Measurements from ENCODE around the gene OR2F2. TPM values are rescaled to one million over a fixed set of nuclear protein-coding genes. Genes with fewer than 3 reads are reported as not detected.

OR2F2 gene
- polyA plus RNA-seq, 3 donors = not detected

DNA sequence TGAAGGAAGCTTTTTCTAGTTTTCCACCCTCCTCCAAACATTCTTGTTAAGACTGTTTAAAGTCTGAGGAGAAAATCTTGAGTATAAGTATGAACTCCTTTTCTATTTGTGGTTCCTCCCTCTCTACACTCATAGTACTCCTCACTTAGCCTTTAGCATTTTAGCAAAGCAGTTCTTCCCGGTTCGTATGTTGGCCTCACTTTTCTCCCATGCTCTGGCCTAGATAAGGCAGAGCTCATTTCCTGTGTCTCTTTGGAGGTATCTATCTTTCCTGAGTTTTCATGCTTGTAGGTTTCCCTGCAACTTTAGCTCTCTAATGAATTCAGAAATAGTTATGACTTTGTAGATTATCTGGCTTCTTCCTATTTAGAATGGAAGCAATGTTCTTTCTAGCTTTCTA lies 13.7 kb downstream of the OR2F2 start:
- H3K27ac Mint-ChIP-seq = no peak overlapping the region
- TF ChIP-seq, protein P1, sequence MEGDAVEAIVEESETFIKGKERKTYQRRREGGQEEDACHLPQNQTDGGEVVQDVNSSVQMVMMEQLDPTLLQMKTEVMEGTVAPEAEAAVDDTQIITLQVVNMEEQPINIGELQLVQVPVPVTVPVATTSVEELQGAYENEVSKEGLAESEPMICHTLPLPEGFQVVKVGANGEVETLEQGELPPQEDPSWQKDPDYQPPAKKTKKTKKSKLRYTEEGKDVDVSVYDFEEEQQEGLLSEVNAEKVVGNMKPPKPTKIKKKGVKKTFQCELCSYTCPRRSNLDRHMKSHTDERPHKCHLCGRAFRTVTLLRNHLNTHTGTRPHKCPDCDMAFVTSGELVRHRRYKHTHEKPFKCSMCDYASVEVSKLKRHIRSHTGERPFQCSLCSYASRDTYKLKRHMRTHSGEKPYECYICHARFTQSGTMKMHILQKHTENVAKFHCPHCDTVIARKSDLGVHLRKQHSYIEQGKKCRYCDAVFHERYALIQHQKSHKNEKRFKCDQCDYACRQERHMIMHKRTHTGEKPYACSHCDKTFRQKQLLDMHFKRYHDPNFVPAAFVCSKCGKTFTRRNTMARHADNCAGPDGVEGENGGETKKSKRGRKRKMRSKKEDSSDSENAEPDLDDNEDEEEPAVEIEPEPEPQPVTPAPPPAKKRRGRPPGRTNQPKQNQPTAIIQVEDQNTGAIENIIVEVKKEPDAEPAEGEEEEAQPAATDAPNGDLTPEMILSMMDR (IDR thresholded peaks at IDR 0.05) = no peak
- no peak overlapping the region for H3K4me2 ChIP-seq (replicated peaks; ENCODE audit: extremely low read depth, low read length, poor library complexity, severe bottlenecking)
- DNase-seq = no peak
- no peak overlapping the region for H3K4me3 ChIP-seq (replicated peaks in 1 of 3; ENCODE audit: low read depth in 2 of 3, low read length in 3 of 3)
- H2AFZ ChIP-seq (ENCODE audit: insufficient read depth, low read depth, low read length, poor library complexity, severe bottlenecking) = no peak overlapping the region
- H3K4me1 ChIP-seq (ENCODE audit: control insufficient read depth in 1 of 2, insufficient read depth in 2 of 2, low read length in 2 of 2) = no peaks in the 10 kb centered on the region
- H3K9ac ChIP-seq (ENCODE audit: insufficient read depth, low read length, poor library complexity, severe bottlenecking) = no peak overlapping the region
- peaks cover 0 to 11% (median 7%) of the 10 kb centered on the region in 7 donors for H3K9me3 Mint-ChIP-seq
- peaks cover 0 to 1% (median 0%) of the 10 kb centered on the region in 3 donors for H3K27me3 Mint-ChIP-seq (ENCODE audit: low read depth in 3 of 3)
- intact Hi-C loops (cut with micrococcal nuclease) = no loop called here
- no peaks in the 10 kb centered on the region for H3K36me3 ChIP-seq (replicated peaks in 1 of 2; ENCODE audit: control insufficient read depth in 1 of 2, insufficient read depth in 2 of 2, low read length in 2 of 2)
- no peak overlapping the region for H3K4me3 Mint-ChIP-seq
- H3K36me3 Mint-ChIP-seq = no peaks in the 10 kb centered on the region
- H4K20me1 ChIP-seq (ENCODE audit: insufficient read depth, low read length) = no peaks in the 10 kb centered on the region
- no peaks in the 10 kb centered on the region for H3K79me2 ChIP-seq (ENCODE audit: insufficient read depth, low read length)
- no CpG with 5 or more reads among the region's 2 CpGs for WGBS (ENCODE audit: insufficient coverage)
- H3K4me1 Mint-ChIP-seq = no peaks in the 10 kb centered on the region
- no peak overlapping the region for H3K27ac ChIP-seq (ENCODE audit: low read depth in 1 of 2, low read length in 2 of 2)
- no peaks in the 10 kb centered on the region for H3K9me3 ChIP-seq (replicated peaks in 1 of 2; ENCODE audit: control insufficient read depth in 1 of 2, insufficient read depth in 1 of 2, low read length in 2 of 2)
- H3K27me3 ChIP-seq (ENCODE audit: control insufficient read depth in 2 of 2, insufficient read depth in 2 of 2, low read length in 2 of 2) = no peaks in the 10 kb centered on the region

DNA sequence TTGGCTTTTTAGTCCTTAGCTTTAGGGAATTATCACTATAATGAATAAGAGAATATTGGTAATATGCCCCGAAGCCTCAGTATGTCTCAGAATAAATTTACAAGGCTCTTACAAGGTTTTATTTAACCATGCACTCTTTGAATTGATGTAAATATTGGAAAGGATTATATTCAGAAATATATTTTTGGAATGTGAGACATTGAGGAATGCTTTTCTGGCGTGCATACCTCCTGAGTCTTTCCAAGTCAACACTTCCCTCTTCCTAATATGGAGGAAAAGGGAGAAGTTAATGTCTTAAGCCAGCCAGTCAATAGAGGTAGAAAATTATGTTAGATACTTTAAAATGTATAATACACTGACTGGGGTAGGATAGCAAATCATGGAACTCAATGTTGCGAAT lies 18.4 kb downstream of the OR2F2 start:
- H3K79me2 ChIP-seq (ENCODE audit: insufficient read depth, low read length) = no peaks in the 10 kb centered on the region
- no peak overlapping the region for H3K4me3 ChIP-seq (replicated peaks in 1 of 3; ENCODE audit: low read depth in 2 of 3, low read length in 3 of 3)
- Mint-ChIP-seq H3K36me3 (no peaks in the 10 kb centered on the region), H3K4me1 (no peaks in the 10 kb centered on the region), H3K27me3 (ENCODE audit: low read depth in 3 of 3) (peaks cover 0 to 2% (median 2%) of the 10 kb centered on the region in 3 donors), H3K9me3 (peaks cover 0 to 8% (median 3%) of the 10 kb centered on the region in 7 donors), H3K27ac (no peak overlapping the region), H3K4me3 (no peak overlapping the region)
- no peaks in the 10 kb centered on the region for H4K20me1 ChIP-seq (ENCODE audit: insufficient read depth, low read length)
- no peaks in the 10 kb centered on the region for H3K9me3 ChIP-seq (replicated peaks in 1 of 2; ENCODE audit: control insufficient read depth in 1 of 2, insufficient read depth in 1 of 2, low read length in 2 of 2)
- H3K4me1 ChIP-seq (ENCODE audit: control insufficient read depth in 1 of 2, insufficient read depth in 2 of 2, low read length in 2 of 2) = no peaks in the 10 kb centered on the region
- intact Hi-C loops (cut with micrococcal nuclease) = no loop called here
- DNase-seq = no peak
- H3K36me3 ChIP-seq (replicated peaks in 1 of 2; ENCODE audit: control insufficient read depth in 1 of 2, insufficient read depth in 2 of 2, low read length in 2 of 2) = no peaks in the 10 kb centered on the region
- no peak overlapping the region for H2AFZ ChIP-seq (ENCODE audit: insufficient read depth, low read depth, low read length, poor library complexity, severe bottlenecking)
- no peak overlapping the region for H3K9ac ChIP-seq (ENCODE audit: insufficient read depth, low read length, poor library complexity, severe bottlenecking)
- WGBS (ENCODE audit: insufficient coverage) = no CpG with 5 or more reads among the region's 3 CpGs
- H3K27ac ChIP-seq (ENCODE audit: low read depth in 1 of 2, low read length in 2 of 2) = no peak overlapping the region
- H3K27me3 ChIP-seq (ENCODE audit: control insufficient read depth in 2 of 2, insufficient read depth in 2 of 2, low read length in 2 of 2) = no peaks in the 10 kb centered on the region
- TF ChIP-seq, protein P1 (IDR thresholded peaks at IDR 0.05) = no peak
- H3K4me2 ChIP-seq (replicated peaks; ENCODE audit: extremely low read depth, low read length, poor library complexity, severe bottlenecking) = no peak overlapping the region

All from CD14-positive monocyte (primary cell).